Measurements from ENCODE around the gene SFTPA2. TPM values are rescaled to one million over a fixed set of nuclear protein-coding genes. Genes with fewer than 3 reads are reported as not detected.
"Not testable (repeated sequence)": the region's sequence is repeated elsewhere in the genome, so short reads cannot be mapped to it uniquely, and the experiment has no call there.

SFTPA2 gene
- total RNA-seq, 4 donors from 2014 or later, result not detected

- 95% methylated on average over 2 of the region's 2 CpGs for WGBS
- TF ChIP-seq, protein P1, sequence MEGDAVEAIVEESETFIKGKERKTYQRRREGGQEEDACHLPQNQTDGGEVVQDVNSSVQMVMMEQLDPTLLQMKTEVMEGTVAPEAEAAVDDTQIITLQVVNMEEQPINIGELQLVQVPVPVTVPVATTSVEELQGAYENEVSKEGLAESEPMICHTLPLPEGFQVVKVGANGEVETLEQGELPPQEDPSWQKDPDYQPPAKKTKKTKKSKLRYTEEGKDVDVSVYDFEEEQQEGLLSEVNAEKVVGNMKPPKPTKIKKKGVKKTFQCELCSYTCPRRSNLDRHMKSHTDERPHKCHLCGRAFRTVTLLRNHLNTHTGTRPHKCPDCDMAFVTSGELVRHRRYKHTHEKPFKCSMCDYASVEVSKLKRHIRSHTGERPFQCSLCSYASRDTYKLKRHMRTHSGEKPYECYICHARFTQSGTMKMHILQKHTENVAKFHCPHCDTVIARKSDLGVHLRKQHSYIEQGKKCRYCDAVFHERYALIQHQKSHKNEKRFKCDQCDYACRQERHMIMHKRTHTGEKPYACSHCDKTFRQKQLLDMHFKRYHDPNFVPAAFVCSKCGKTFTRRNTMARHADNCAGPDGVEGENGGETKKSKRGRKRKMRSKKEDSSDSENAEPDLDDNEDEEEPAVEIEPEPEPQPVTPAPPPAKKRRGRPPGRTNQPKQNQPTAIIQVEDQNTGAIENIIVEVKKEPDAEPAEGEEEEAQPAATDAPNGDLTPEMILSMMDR (IDR thresholded peaks at IDR 0.05), result no peak
- TF ChIP-seq POLR2AphosphoS5 (IDR thresholded peaks at IDR 0.05) (no peak), POLR2A (IDR thresholded peaks at IDR 0.05) (no peak), EP300 (IDR thresholded peaks at IDR 0.05) (no peak)
- no peak overlapping the region for H3K27ac ChIP-seq
These were observed 19.2 kb upstream of the SFTPA2 start for GRCh38 chr10:79579361-79579760.

GRCh38 chr10:79570624-79571023 is 10.4 kb upstream of the SFTPA2 start:
- not testable (repeated sequence) for DNase-seq (ENCODE audit: low spot score in 2 of 2); H3K27me3 ChIP-seq; H3K36me3 ChIP-seq; H3K4me1 ChIP-seq; H3K27ac ChIP-seq; H3K9me3 ChIP-seq; H3K4me3 ChIP-seq
- WGBS, result 93% methylated on average over 6 of the region's 6 CpGs

More at GRCh38 chr10:79579361-79579760, 19.2 kb upstream of the SFTPA2 start:
- Histone ChIP-seq H3K9me3 (no peaks in the 10 kb centered on the region), H3K27me3 (no peaks in the 10 kb centered on the region), H3K4me1 (no peaks in the 10 kb centered on the region), H3K36me3 (no peaks in the 10 kb centered on the region), H3K4me3 (no peak overlapping the region)
- DNase-seq (ENCODE audit: low spot score in 2 of 2), result no peak

- Histone ChIP-seq H3K4me1 (no peaks in the 10 kb centered on the region), H3K36me3 (no peaks in the 10 kb centered on the region), H3K9me3 (no peaks in the 10 kb centered on the region), H3K27ac (no peak overlapping the region), H3K27me3 (peaks cover 5% of the 10 kb centered on the region), H3K4me3 (no peak overlapping the region)
- 77% methylated on average over 4 of the region's 4 CpGs for WGBS
- no peak for DNase-seq (ENCODE audit: low spot score in 2 of 2)
- TF ChIP-seq, protein P1 (IDR thresholded peaks at IDR 0.05), result no peak
- TF ChIP-seq EP300 (IDR thresholded peaks at IDR 0.05) (no peak), POLR2AphosphoS5 (IDR thresholded peaks at IDR 0.05) (no peak), POLR2A (IDR thresholded peaks at IDR 0.05) (no peak)
These were observed 3.2 kb upstream of the SFTPA2 start for GRCh38 chr10:79563426-79563825.

DNA sequence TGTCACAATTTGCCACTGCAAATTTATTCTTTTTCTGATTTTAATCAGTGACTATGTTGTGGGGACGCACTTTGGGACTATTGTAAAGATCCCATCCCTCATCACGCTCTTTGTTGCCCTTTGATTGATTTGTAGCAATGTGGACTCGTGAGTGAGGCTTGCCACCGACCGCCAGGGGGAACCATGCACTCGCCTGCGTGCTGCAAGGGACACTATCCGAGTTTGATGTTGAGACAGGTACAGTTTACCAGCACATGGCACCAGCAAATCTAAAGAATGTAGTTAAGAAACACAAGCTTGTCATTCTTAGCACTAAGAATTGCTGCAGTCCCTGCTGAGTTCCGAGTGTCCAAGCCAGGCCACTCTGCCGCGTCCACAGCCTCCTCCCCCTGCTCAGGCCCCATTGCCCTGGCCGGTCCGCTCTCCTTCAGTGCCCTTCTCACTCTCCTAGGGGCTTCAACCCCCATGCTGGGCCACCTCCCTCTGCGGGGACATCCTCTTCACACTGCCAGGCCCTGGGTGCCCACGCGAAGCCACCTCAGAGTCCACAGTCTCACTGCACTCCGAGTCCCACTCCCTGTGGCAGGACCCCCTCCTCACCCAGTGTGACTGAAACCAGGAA is 2.0 kb upstream of the SFTPA2 start:
- Histone ChIP-seq H3K36me3 (no peaks in the 10 kb centered on the region), H3K4me1 (no peaks in the 10 kb centered on the region), H3K4me3 (no peak overlapping the region), H3K27ac (no peak overlapping the region), H3K27me3 (peaks cover 5% of the 10 kb centered on the region), H3K9me3 (no peaks in the 10 kb centered on the region)
- no peak for DNase-seq (ENCODE audit: low spot score in 2 of 2)
- TF ChIP-seq, protein P1 (IDR thresholded peaks at IDR 0.05), result peak; percentile 50 to 82
- TF ChIP-seq POLR2A (IDR thresholded peaks at IDR 0.05), result no peak
- 18% methylated on average over 13 of the region's 17 CpGs for WGBS

- H3K4me1 ChIP-seq, result no peaks in the 10 kb centered on the region
- H3K9me3 ChIP-seq, result no peaks in the 10 kb centered on the region
- WGBS, result 85% methylated on average over 3 of the region's 3 CpGs
- no peak overlapping the region for H3K4me3 ChIP-seq
- no peaks in the 10 kb centered on the region for H3K36me3 ChIP-seq
- peaks cover 5% of the 10 kb centered on the region for H3K27me3 ChIP-seq
- no peak overlapping the region for H3K27ac ChIP-seq
- TF ChIP-seq POLR2A (IDR thresholded peaks at IDR 0.05) (no peak), POLR2AphosphoS5 (IDR thresholded peaks at IDR 0.05) (no peak), EP300 (IDR thresholded peaks at IDR 0.05) (no peak)
- TF ChIP-seq, protein P1 (IDR thresholded peaks at IDR 0.05), result no peak
- no peak for DNase-seq (ENCODE audit: low spot score in 2 of 2)
These were observed 1.1 kb upstream of the SFTPA2 start for GRCh38 chr10:79561257-79561656.

- H3K9me3 ChIP-seq, result no peaks in the 10 kb centered on the region
- DNase-seq (ENCODE audit: low spot score in 2 of 2), result no peak
- no CpG with 5 or more reads among the region's 2 CpGs for WGBS
- no peak overlapping the region for H3K27ac ChIP-seq
- H3K27me3 ChIP-seq, result peaks cover 5% of the 10 kb centered on the region
- TF ChIP-seq POLR2AphosphoS5 (IDR thresholded peaks at IDR 0.05) (no peak), POLR2A (IDR thresholded peaks at IDR 0.05) (no peak), EP300 (IDR thresholded peaks at IDR 0.05) (no peak)
- TF ChIP-seq, protein P1 (IDR thresholded peaks at IDR 0.05), result no peak
- H3K36me3 ChIP-seq, result no peaks in the 10 kb centered on the region
- H3K4me1 ChIP-seq, result no peaks in the 10 kb centered on the region
- H3K4me3 ChIP-seq, result no peak overlapping the region
These were observed 481 bp downstream of the SFTPA2 start for GRCh38 chr10:79559726-79560125.

DNA sequence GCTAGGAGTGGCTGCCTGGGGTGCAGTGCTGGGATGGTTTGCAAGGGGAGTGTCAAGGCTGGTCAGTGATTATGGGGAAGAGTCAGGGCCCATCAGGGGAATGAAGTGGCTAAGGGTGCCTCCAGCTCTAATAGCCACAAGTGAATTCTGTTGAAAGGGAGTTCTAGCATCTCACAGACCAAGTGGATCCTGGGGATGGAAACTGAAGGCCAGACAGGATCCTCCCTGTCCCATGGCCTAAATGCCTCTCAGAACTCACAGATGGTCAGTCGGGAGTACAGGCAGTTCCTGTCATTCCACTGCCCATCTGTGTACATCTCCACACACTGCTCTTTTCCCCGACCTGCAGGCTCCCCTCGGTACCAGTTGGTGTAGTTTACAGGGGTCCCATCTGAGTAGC is 3.2 kb downstream of the SFTPA2 start:
- DNase-seq (ENCODE audit: low spot score in 2 of 2); H3K27me3 ChIP-seq; H3K4me1 ChIP-seq; H3K27ac ChIP-seq; H3K36me3 ChIP-seq; H3K4me3 ChIP-seq; H3K9me3 ChIP-seq: not testable (repeated sequence)
- WGBS, result no CpG with 5 or more reads among the region's 3 CpGs

Data from suprapubic skin (tissue), 4 donors.